NT2/D1 (cell line): Measurements from ENCODE around the gene SMPD3.

Experiments used
- DNase-seq: peaks from one replicate; pipeline ENCODE4 v3.0.0-alpha.2; 2011; ENCODE audit warnings: low read depth, low spot score
- H3K27me3 ChIP-seq: 2 replicates; pipeline ENCODE4 v1.6.0; 2011; ENCODE audit warnings: mild to moderate bottlenecking; ENCODE audit not compliant: insufficient read length, insufficient read depth
- H3K36me3 ChIP-seq: 2 replicates; pipeline ENCODE4 v1.6.1; 2011; ENCODE audit warnings: mild to moderate bottlenecking, low read length, mixed read lengths; ENCODE audit not compliant: insufficient read depth, insufficient read length
- H3K4me1 ChIP-seq: 2 replicates; pipeline ENCODE4 v1.5.1; 2011; ENCODE audit not compliant: insufficient read depth, insufficient read length
- H3K4me3 ChIP-seq: 2 replicates; pipeline ENCODE4 v1.5.1; 2011; ENCODE audit warnings: low read depth; ENCODE audit not compliant: insufficient read length
- H3K9ac ChIP-seq: 2 replicates; pipeline ENCODE4 v1.6.0; 2011; ENCODE audit warnings: low read depth; ENCODE audit not compliant: insufficient read length
- H3K9me3 ChIP-seq: 2 replicates; pipeline ENCODE4 v1.5.1; 2011; ENCODE audit warnings: mild to moderate bottlenecking, low read length; ENCODE audit not compliant: insufficient read depth
- SUZ12 ChIP-seq: IDR thresholded peaks from 2 replicates; pipeline ENCODE4 v1.6.1; 2011; ENCODE audit not compliant: insufficient read length, insufficient read depth; ENCODE audit errors: extremely low read depth
- YY1 ChIP-seq: IDR thresholded peaks from 2 replicates; pipeline ENCODE4 v1.6.1; 2011; ENCODE audit not compliant: insufficient read length, insufficient read depth
- ZNF274 ChIP-seq: IDR thresholded peaks from 2 replicates; pipeline ENCODE4 v1.6.1; 2011; ENCODE audit warnings: mild to moderate bottlenecking, low read depth, low read length

Gene SMPD3

DNA sequence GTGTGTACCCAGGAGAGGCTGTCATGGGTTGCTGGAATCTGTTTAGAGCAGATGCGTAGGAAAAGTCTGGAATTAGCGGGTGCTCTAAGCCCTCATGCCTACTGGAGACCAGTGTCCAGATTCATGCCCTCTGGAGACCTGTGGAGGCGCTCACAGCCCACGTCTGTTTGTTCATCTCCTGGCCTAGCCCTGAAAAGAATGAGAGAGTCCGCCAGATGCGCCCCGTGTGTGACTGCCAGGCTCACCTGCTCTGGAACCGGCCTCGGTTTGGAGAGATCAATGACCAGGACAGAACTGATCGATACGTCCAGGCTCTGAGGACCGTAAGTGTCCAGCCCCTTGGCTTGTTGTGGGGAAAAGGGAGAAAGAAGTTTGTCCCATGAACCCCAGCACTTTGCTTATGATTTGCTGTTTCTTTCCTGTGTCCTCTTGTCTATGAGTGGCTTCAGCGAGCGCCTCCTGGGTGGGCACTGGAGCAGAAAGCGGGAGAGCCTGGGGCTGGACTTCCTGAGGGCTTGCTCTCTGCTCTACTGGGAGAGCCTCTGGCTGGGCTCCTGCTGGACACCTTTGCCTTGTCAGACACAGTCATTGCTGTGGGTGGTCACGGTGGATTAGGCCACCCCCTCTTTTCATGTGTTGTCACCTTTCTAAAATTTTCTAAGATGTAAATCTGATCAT, 102.2 kb downstream of the SMPD3 start:
- H3K36me3 ChIP-seq: peaks cover 87% of the 10 kb centered on the region
- no peaks in the 10 kb centered on the region for H3K9me3 ChIP-seq
- H3K4me1 ChIP-seq: peaks cover 9% of the 10 kb centered on the region
- H3K27me3 ChIP-seq: no peaks in the 10 kb centered on the region
- no peak for TF ChIP-seq YY1
- no peak for TF ChIP-seq SUZ12
- no peak for TF ChIP-seq ZNF274
- no peak overlapping the region for H3K4me3 ChIP-seq
- H3K9ac ChIP-seq: no peak overlapping the region
- no peak for DNase-seq

- Histone ChIP-seq H3K9ac (no peak overlapping the region), H3K9me3 (no peaks in the 10 kb centered on the region), H3K4me3 (no peak overlapping the region), H3K36me3 (peaks cover 87% of the 10 kb centered on the region), H3K27me3 (no peaks in the 10 kb centered on the region), H3K4me1 (peaks cover 9% of the 10 kb centered on the region)
- TF ChIP-seq SUZ12 (no peak), YY1 (no peak), ZNF274 (no peak)
- no peak for DNase-seq
These were observed 102.9 kb downstream of the SMPD3 start for GRCh38 chr16:68345351-68345810.

DNA sequence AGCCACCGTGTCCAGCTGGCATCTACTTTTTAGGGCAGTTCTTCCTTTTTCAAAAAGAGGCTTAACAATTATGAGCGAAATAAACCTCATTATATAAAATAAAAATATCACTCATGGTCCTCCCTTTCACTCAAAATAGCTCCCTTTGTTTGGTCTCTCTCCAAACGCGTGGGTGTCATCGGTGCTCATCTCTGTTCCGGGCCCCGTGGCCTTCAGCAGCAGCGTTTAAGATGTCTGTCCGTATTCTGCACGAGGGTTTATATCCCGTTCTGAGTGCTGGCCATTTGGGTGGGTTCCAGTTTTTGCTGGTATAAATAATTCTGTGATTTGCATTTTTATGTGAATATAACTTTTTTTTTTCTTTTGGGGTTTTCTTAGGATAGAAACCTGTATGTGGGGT, 104.1 kb downstream of the SMPD3 start:
- H3K9me3 ChIP-seq: no peaks in the 10 kb centered on the region
- peaks cover 87% of the 10 kb centered on the region for H3K36me3 ChIP-seq
- H3K9ac ChIP-seq: no peak overlapping the region
- DNase-seq: no peak
- H3K27me3 ChIP-seq: no peaks in the 10 kb centered on the region
- no peak overlapping the region for H3K4me3 ChIP-seq
- peaks cover 9% of the 10 kb centered on the region for H3K4me1 ChIP-seq
- TF ChIP-seq YY1: no peak
- TF ChIP-seq ZNF274: no peak
- TF ChIP-seq SUZ12: no peak

GRCh38 chr16:68343137-68343536, 105.2 kb downstream of the SMPD3 start:
- Histone ChIP-seq H3K9me3 (no peaks in the 10 kb centered on the region), H3K36me3 (peaks cover 88% of the 10 kb centered on the region), H3K4me3 (no peak overlapping the region), H3K4me1 (peaks cover 9% of the 10 kb centered on the region), H3K27me3 (no peaks in the 10 kb centered on the region), H3K9ac (no peak overlapping the region)
- no peak for TF ChIP-seq ZNF274
- DNase-seq: no peak

DNA sequence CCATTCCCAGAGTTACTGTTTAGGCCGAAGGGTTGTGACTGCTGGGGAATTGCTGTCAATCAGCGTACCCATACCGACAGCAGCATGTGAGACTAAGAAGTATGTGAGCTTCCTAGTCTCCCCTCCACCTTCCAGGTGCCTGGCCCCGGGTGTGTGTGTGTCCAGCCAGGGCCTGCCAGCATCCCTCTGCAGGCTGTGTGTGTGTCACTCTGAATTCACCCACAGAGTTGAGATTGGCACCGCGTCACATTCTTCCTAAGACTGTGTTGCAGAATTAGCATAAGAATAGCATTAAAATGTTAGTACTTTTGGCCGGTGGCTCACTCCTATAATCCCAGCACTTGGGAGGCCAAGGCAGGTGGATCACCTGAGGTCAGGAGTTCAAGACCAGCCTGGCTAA, 105.7 kb downstream of the SMPD3 start:
- TF ChIP-seq SUZ12: no peak
- TF ChIP-seq YY1: no peak
- no peak for TF ChIP-seq ZNF274
- Histone ChIP-seq H3K9me3 (no peaks in the 10 kb centered on the region), H3K9ac (no peak overlapping the region), H3K27me3 (no peaks in the 10 kb centered on the region), H3K36me3 (peaks cover 88% of the 10 kb centered on the region), H3K4me1 (peaks cover 9% of the 10 kb centered on the region), H3K4me3 (no peak overlapping the region)
- DNase-seq: no peak

- Histone ChIP-seq H3K9me3 (no peaks in the 10 kb centered on the region), H3K36me3 (peaks cover 85% of the 10 kb centered on the region), H3K4me1 (peaks cover 5% of the 10 kb centered on the region), H3K9ac (no peak overlapping the region), H3K4me3 (no peak overlapping the region), H3K27me3 (no peaks in the 10 kb centered on the region)
- no peak for DNase-seq
- TF ChIP-seq YY1 (no peak), SUZ12 (no peak), ZNF274 (no peak)
These were observed 109.1 kb downstream of the SMPD3 start for GRCh38 chr16:68339214-68339613.

- peaks cover 5% of the 10 kb centered on the region for H3K4me1 ChIP-seq
- H3K9me3 ChIP-seq: no peaks in the 10 kb centered on the region
- peaks cover 85% of the 10 kb centered on the region for H3K36me3 ChIP-seq
- no peak overlapping the region for H3K9ac ChIP-seq
- no peak for DNase-seq
- no peaks in the 10 kb centered on the region for H3K27me3 ChIP-seq
- no peak for TF ChIP-seq SUZ12
- no peak for TF ChIP-seq ZNF274
- no peak for TF ChIP-seq YY1
- H3K4me3 ChIP-seq: no peak overlapping the region
These were observed 109.8 kb downstream of the SMPD3 start for GRCh38 chr16:68338326-68339119.
